Neural cell (in vitro differentiated cells): Measurements from ENCODE around the gene TAF1B. TPM values are rescaled to one million over a fixed set of nuclear protein-coding genes. Genes with fewer than 3 reads are reported as not detected.

Experiments
- H2AFZ ChIP-seq: fragments of 200-600, 300-800 bp; sonication (generic), shearing (Covaris generic); 2 replicates; pipeline ENCODE4 v1.6.0; 2014; ENCODE audit warnings: low read depth, mild to moderate bottlenecking, antibody characterized with exemption, low read length, moderate library complexity
- H3F3A ChIP-seq: fragments of 200-600 bp; shearing (Covaris generic); 2 replicates; pipeline ENCODE4 v1.6.1; 2016; ENCODE audit warnings: mild to moderate bottlenecking, moderate library complexity, mixed read lengths, antibody characterized with exemption, low read length; ENCODE audit not compliant: insufficient read depth, poor library complexity, severe bottlenecking
- H3K27ac ChIP-seq: fragments of 200-600, 300-800 bp; sonication (generic), shearing (Covaris generic); 2 replicates; pipeline ENCODE4 v1.5.1; 2014; ENCODE audit warnings: mild to moderate bottlenecking, low read length, moderate library complexity
- H3K27me3 ChIP-seq: fragments of 300-800, 200-600 bp; sonication (generic), shearing (Covaris generic); 2 replicates; pipeline ENCODE4 v1.6.0; 2014; ENCODE audit warnings: mild to moderate bottlenecking, low read depth, low read length, moderate library complexity; ENCODE audit not compliant: insufficient read depth
- H3K36me3 ChIP-seq: fragments of 300-800, 200-600 bp; sonication (generic), shearing (Covaris generic); 2 replicates; pipeline ENCODE4 v1.5.1; 2014; ENCODE audit warnings: mild to moderate bottlenecking, antibody characterized with exemption, low read length, moderate library complexity; ENCODE audit not compliant: insufficient read depth
- H3K4me2 ChIP-seq: fragments of 300-800, 200-600 bp; sonication (generic), shearing (Covaris generic); 2 replicates; pipeline ENCODE4 v1.6.0; 2014; ENCODE audit warnings: mild to moderate bottlenecking, low read length
- H3K4me3 ChIP-seq: fragments of 300-800, 200-600 bp; sonication (generic), shearing (Covaris generic); 2 replicates; pipeline ENCODE4 v1.5.1; 2014; ENCODE audit warnings: mild to moderate bottlenecking, low read length, moderate library complexity
- H3K79me2 ChIP-seq: fragments of 200-600 bp; shearing (Covaris generic); replicated peaks from 2 replicates; pipeline ENCODE4 v1.6.0; 2014; ENCODE audit warnings: mild to moderate bottlenecking, low read length, moderate library complexity; ENCODE audit not compliant: insufficient read depth
- H3K9ac ChIP-seq: fragments of 300-800, 200-600 bp; sonication (generic), shearing (Covaris generic); 2 replicates; pipeline ENCODE4 v1.6.1; 2016; ENCODE audit warnings: mild to moderate bottlenecking, low read length, mixed read lengths
- H3K9me2 ChIP-seq: fragments of 200-600 bp; shearing (Covaris generic); 2 replicates; pipeline ENCODE4 v1.6.1; 2016; ENCODE audit warnings: mild to moderate bottlenecking, low read length, mixed read lengths; ENCODE audit not compliant: insufficient read depth
- H3K9me3 ChIP-seq: fragments of 200-600, 300-800 bp; sonication (generic), shearing (Covaris generic); 2 replicates; pipeline ENCODE4 v1.6.1; 2016; ENCODE audit warnings: mild to moderate bottlenecking, mixed run types, low read length, moderate library complexity, mixed read lengths
- H4K20me1 ChIP-seq: fragments of 200-600 bp; shearing (Covaris generic); 2 replicates; pipeline ENCODE4 v1.6.1; 2016; ENCODE audit warnings: mild to moderate bottlenecking, mixed run types; ENCODE audit not compliant: insufficient read depth
- EP300 ChIP-seq: fragments of 450-650 bp; conservative IDR thresholded peaks from 2 replicates; pipeline ENCODE4 v1.6.1; 2014; ENCODE audit warnings: antibody characterized with exemption, mild to moderate bottlenecking, moderate library complexity; ENCODE audit not compliant: poor library complexity, severe bottlenecking
- EZH2 ChIP-seq: fragments of 200-600, 300-800 bp; shearing (Covaris generic), sonication (generic); IDR thresholded peaks from 2 replicates; pipeline ENCODE4 v1.6.1; 2014; ENCODE audit warnings: antibody characterized with exemption, low read length, borderline replicate concordance, mild to moderate bottlenecking; ENCODE audit not compliant: insufficient read depth, poor library complexity, severe bottlenecking
- MXI1 ChIP-seq: fragments of 450-650 bp; conservative IDR thresholded peaks from 2 replicates; pipeline ENCODE4 v1.6.1; 2014; ENCODE audit warnings: antibody characterized with exemption, mild to moderate bottlenecking; ENCODE audit not compliant: poor library complexity, severe bottlenecking
- POLR2AphosphoS5 ChIP-seq: IDR thresholded peaks from 2 replicates; pipeline ENCODE4 v1.6.1; 2012
- RAD21 ChIP-seq: fragments of 450-650 bp; conservative IDR thresholded peaks from 2 replicates; pipeline ENCODE4 v1.6.1; 2014; ENCODE audit warnings: antibody characterized with exemption, mild to moderate bottlenecking, moderate library complexity
- SMC3 ChIP-seq: fragments of 450-650 bp; conservative IDR thresholded peaks from 2 replicates; pipeline ENCODE4 v1.6.1; 2014; ENCODE audit warnings: antibody characterized with exemption, mild to moderate bottlenecking, moderate library complexity; ENCODE audit not compliant: poor library complexity
- TAF1 ChIP-seq: IDR thresholded peaks from 2 replicates; pipeline ENCODE4 v1.6.1; 2012; ENCODE audit warnings: low read depth
- polyA plus RNA-seq: library from polyadenylated mRNA; depleted of rRNA; stranded (reverse); fragments of >200 nt; gene quantifications from 2 replicates; pipeline ENCODE4 v1.2.3, GENCODE V29; 2014
- TF ChIP-seq, protein P1 (sequence below): fragments of 450-650 bp; IDR thresholded peaks from 2 replicates; pipeline ENCODE4 v1.5.1; 2014; ENCODE audit warnings: antibody characterized with exemption, mild to moderate bottlenecking, moderate library complexity; ENCODE audit not compliant: poor library complexity, severe bottlenecking
- TF ChIP-seq, protein P2 (sequence below): IDR thresholded peaks from 2 replicates; pipeline ENCODE4 v1.6.1; 2012; ENCODE audit warnings: borderline replicate concordance

TAF1B gene
- polyA plus RNA-seq, 1 donor from 2014 or later = 11.2 TPM

DNA sequence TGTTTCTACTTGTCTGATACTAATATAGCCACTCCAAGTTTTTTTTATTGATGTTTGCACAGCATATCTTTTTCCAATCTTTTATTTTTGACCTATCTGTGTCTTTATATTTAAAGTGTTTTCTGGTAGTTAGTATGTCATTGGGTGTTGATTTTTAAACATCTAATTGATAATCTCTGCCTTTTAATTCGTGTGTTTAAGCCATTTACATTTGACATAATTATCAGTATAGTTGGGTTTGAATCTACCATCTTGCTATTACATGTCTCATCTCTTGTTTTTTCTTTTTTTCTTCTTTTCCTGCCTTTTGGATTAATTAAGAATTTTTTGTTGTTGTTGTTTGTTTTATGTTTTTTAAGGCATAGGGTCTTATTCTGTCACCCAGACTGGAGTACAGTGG, 44.2 kb downstream of the TAF1B start:
- Histone ChIP-seq H3K36me3 (no peaks in the 10 kb centered on the region), H3K9me3 (no peaks in the 10 kb centered on the region), H3K9me2 (no peaks in the 10 kb centered on the region), H3K4me2 (no peak overlapping the region), H2AFZ (no peak overlapping the region), H4K20me1 (no peaks in the 10 kb centered on the region), H3K4me3 (no peak overlapping the region), H3K27me3 (no peaks in the 10 kb centered on the region), H3F3A (no peaks in the 10 kb centered on the region), H3K9ac (no peak overlapping the region), H3K79me2 (no peaks in the 10 kb centered on the region), H3K27ac (no peak overlapping the region)
- TF ChIP-seq TAF1 (no peak), MXI1 (no peak), RAD21 (no peak), POLR2AphosphoS5 (no peak), SMC3 (no peak), EZH2 (no peak), EP300 (no peak)
- TF ChIP-seq, protein P1, sequence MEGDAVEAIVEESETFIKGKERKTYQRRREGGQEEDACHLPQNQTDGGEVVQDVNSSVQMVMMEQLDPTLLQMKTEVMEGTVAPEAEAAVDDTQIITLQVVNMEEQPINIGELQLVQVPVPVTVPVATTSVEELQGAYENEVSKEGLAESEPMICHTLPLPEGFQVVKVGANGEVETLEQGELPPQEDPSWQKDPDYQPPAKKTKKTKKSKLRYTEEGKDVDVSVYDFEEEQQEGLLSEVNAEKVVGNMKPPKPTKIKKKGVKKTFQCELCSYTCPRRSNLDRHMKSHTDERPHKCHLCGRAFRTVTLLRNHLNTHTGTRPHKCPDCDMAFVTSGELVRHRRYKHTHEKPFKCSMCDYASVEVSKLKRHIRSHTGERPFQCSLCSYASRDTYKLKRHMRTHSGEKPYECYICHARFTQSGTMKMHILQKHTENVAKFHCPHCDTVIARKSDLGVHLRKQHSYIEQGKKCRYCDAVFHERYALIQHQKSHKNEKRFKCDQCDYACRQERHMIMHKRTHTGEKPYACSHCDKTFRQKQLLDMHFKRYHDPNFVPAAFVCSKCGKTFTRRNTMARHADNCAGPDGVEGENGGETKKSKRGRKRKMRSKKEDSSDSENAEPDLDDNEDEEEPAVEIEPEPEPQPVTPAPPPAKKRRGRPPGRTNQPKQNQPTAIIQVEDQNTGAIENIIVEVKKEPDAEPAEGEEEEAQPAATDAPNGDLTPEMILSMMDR = no peak
- TF ChIP-seq, protein P2, sequence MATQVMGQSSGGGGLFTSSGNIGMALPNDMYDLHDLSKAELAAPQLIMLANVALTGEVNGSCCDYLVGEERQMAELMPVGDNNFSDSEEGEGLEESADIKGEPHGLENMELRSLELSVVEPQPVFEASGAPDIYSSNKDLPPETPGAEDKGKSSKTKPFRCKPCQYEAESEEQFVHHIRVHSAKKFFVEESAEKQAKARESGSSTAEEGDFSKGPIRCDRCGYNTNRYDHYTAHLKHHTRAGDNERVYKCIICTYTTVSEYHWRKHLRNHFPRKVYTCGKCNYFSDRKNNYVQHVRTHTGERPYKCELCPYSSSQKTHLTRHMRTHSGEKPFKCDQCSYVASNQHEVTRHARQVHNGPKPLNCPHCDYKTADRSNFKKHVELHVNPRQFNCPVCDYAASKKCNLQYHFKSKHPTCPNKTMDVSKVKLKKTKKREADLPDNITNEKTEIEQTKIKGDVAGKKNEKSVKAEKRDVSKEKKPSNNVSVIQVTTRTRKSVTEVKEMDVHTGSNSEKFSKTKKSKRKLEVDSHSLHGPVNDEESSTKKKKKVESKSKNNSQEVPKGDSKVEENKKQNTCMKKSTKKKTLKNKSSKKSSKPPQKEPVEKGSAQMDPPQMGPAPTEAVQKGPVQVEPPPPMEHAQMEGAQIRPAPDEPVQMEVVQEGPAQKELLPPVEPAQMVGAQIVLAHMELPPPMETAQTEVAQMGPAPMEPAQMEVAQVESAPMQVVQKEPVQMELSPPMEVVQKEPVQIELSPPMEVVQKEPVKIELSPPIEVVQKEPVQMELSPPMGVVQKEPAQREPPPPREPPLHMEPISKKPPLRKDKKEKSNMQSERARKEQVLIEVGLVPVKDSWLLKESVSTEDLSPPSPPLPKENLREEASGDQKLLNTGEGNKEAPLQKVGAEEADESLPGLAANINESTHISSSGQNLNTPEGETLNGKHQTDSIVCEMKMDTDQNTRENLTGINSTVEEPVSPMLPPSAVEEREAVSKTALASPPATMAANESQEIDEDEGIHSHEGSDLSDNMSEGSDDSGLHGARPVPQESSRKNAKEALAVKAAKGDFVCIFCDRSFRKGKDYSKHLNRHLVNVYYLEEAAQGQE = no peak

DNA sequence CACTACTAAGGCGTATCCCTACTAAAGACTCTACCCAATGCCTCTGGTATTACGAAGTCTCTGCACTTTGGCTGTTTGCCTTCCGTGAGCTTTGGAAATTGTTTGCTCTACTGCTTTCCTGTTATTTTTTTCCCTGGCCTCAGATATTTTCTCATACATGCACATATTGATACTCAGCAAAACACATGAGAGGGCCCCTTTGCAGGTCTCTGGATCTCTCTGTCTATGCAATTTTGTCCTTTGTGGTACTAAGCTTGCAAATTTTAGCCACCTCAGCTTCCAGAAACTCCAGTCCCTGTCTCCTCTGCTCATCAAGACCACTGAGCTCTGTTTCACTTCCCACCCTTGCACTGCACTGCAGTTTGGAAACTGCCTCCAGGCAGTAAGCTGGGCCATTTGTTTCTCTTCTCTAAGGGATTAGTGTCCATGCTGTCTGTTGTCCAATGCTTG, 46.6 kb downstream of the TAF1B start:
- Histone ChIP-seq H3K27me3 (no peaks in the 10 kb centered on the region), H3K36me3 (no peaks in the 10 kb centered on the region), H3K9ac (no peak overlapping the region), H3K4me2 (no peak overlapping the region), H3K4me3 (no peak overlapping the region), H3K27ac (no peak overlapping the region), H3K79me2 (no peaks in the 10 kb centered on the region), H3K9me3 (no peaks in the 10 kb centered on the region), H2AFZ (no peak overlapping the region), H3K9me2 (no peaks in the 10 kb centered on the region), H4K20me1 (no peaks in the 10 kb centered on the region), H3F3A (no peaks in the 10 kb centered on the region)
- TF ChIP-seq POLR2AphosphoS5 (no peak), EZH2 (no peak), TAF1 (no peak), MXI1 (no peak)
